PFSK-1 (cell line): ENCODE results near the gene VPS37B.

Experiments
- POLR2AphosphoS5 ChIP-seq: IDR thresholded peaks from 2 replicates; pipeline ENCODE4 v1.6.1; 2012; ENCODE audit warnings: low read depth, mild to moderate bottlenecking, control low read depth, low read length, moderate library complexity
- REST ChIP-seq, 2 experiments: IDR thresholded peaks; 2 replicates each; pipeline versions ENCODE4 v1.6.1 to v1.8.0; 2011 to 2012; ENCODE audit warnings: low read depth in 2 of 2, low read length in 2 of 2, control low read depth in 1 of 2, inconsistent platforms in 1 of 2, mild to moderate bottlenecking in 1 of 2, moderate library complexity in 1 of 2; ENCODE audit not compliant: insufficient read depth in 1 of 2

GRCh38 chr12:122819209-122819785 is 76.6 kb downstream of the VPS37B start:
- TF ChIP-seq REST (IDR thresholded peaks at IDR 0.05; ENCODE audit: insufficient read depth in 1 of 2, low read depth in 2 of 2, low read length in 2 of 2) (no peak), POLR2AphosphoS5 (no peak)
